BJ (cell line): ENCODE data around the gene CACNA1G. TPM values are rescaled to one million over a fixed set of nuclear protein-coding genes. Genes with fewer than 3 reads are reported as not detected.

Source experiments
- CTCF ChIA-PET: fragments of 350-600 bp; formaldehyde crosslinking; extraction: SDS; loops from one replicate; lab custom pipeline; 2021; ENCODE audit warnings: antibody characterized with exemption, inconsistent platforms; lab: Yijun Ruan, JAX
- POLR2A ChIA-PET: fragments of 300-600 bp; sonication (Branson Sonifier 250); formaldehyde crosslinking; extraction: SDS; loops from one replicate; lab custom pipeline; 2021; ENCODE audit warnings: antibody characterized with exemption; lab: Charles Lee
- DNase-seq: peaks from one replicate; pipeline ENCODE4 v3.0.0-alpha.2; 2011; ENCODE audit warnings: low read depth
- H3K27me3 ChIP-seq: 2 replicates; pipeline ENCODE4 v1.6.0; 2011; ENCODE audit warnings: low read length; ENCODE audit not compliant: control insufficient read depth, insufficient read depth
- H3K36me3 ChIP-seq: 2 replicates; pipeline ENCODE4 v1.5.1; 2011; ENCODE audit warnings: low read length; ENCODE audit not compliant: control insufficient read depth, insufficient read depth
- H3K4me3 ChIP-seq: 2 replicates; pipeline ENCODE4 v1.5.1; 2011; ENCODE audit warnings: low read depth, mild to moderate bottlenecking, control low read depth, low read length
- polyA plus RNA-seq: library from polyadenylated mRNA; depleted of rRNA; stranded (reverse); fragments of >200 nt; gene quantifications from 2 replicates; pipeline ENCODE4 v1.2.3, GENCODE V29; 2011
- TF ChIP-seq, protein P1 (sequence below): IDR thresholded peaks from 2 replicates; pipeline ENCODE4 v1.5.1; 2011; ENCODE audit warnings: low read depth, mild to moderate bottlenecking, control low read depth, inconsistent platforms, low read length, moderate library complexity; ENCODE audit not compliant: insufficient read depth

Gene CACNA1G
- polyA plus RNA-seq, 1 experiment: 0.02 TPM

DNA sequence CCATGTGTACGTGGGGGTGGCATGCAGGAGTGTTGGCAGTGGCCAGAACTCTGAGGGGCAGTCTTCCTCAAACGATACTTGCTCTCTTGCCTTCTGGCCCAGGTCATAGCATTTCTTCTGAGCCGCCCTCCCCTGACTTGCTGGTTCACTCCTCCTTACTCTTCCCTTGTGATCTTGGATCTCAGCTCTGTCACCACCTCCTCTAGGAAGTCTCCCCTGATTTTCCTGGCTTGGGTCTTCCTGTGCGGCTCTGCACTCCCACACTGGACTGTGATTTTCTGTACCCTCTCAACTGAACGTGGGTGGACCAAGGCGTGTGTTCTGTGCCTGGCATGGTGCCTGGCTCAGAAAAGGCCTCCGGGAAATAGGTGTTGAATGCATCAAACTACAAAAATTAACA is 25.1 kb upstream of the CACNA1G start:
- no peak for DNase-seq
- ChIA-PET POLR2A (no interaction called here), CTCF (no interaction called here)
- Histone ChIP-seq H3K27me3 (peaks cover 26% of the 10 kb centered on the region), H3K36me3 (no peaks in the 10 kb centered on the region), H3K4me3 (no peak overlapping the region)
- TF ChIP-seq, protein P1, sequence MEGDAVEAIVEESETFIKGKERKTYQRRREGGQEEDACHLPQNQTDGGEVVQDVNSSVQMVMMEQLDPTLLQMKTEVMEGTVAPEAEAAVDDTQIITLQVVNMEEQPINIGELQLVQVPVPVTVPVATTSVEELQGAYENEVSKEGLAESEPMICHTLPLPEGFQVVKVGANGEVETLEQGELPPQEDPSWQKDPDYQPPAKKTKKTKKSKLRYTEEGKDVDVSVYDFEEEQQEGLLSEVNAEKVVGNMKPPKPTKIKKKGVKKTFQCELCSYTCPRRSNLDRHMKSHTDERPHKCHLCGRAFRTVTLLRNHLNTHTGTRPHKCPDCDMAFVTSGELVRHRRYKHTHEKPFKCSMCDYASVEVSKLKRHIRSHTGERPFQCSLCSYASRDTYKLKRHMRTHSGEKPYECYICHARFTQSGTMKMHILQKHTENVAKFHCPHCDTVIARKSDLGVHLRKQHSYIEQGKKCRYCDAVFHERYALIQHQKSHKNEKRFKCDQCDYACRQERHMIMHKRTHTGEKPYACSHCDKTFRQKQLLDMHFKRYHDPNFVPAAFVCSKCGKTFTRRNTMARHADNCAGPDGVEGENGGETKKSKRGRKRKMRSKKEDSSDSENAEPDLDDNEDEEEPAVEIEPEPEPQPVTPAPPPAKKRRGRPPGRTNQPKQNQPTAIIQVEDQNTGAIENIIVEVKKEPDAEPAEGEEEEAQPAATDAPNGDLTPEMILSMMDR: no peak

DNA sequence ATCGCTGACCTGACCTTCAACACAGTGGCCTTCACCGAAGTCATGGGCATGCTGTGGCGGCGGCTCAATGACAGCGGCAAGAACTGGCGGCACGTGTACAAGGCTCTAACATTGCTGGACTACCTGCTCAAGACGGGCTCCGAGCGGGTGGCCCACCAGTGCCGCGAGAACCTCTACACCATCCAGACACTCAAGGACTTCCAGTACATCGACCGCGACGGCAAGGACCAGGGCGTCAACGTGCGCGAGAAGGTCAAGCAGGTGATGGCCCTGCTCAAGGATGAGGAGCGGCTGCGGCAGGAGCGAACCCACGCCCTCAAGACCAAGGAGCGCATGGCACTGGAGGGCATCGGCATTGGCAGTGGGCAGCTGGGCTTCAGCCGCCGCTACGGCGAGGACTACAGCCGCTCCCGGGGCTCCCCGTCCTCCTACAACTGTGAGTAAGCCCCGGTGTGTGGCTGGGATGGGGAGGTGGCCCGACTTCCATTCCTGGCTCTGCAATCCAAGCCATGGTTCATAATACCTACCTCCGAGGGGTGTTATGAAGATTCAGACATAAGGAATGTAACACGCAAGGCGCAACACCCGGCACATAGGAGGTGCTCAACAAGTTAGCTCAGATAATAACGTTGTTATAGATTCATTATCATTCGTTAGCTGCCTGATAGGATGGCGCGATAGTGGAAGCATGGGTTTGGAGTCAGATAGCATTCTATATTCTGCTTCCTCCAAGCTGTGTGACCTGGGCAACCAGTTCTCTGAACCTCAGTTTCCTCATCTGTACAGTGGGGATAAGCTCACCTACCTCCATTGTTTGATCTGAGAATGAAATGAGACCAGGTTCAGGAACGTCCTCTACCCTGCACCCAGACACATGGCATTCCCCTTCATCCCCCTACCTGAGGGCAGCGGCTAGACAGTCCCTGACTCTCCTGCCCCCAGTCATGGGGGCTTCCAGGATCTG is 23.6 kb upstream of the CACNA1G start:
- peaks cover 14% of the 10 kb centered on the region for H3K27me3 ChIP-seq
- H3K4me3 ChIP-seq: no peak overlapping the region
- no peaks in the 10 kb centered on the region for H3K36me3 ChIP-seq
- DNase-seq: no peak
- TF ChIP-seq, protein P1: no peak
- POLR2A ChIA-PET: no interaction called here
- CTCF ChIA-PET: interaction anchor here (0.6 to 1.0 kb wide), 2 partner anchors 176 to 316 kb away, joined by 3 read pairs; no protein-coding TSS in a partner anchor

DNA sequence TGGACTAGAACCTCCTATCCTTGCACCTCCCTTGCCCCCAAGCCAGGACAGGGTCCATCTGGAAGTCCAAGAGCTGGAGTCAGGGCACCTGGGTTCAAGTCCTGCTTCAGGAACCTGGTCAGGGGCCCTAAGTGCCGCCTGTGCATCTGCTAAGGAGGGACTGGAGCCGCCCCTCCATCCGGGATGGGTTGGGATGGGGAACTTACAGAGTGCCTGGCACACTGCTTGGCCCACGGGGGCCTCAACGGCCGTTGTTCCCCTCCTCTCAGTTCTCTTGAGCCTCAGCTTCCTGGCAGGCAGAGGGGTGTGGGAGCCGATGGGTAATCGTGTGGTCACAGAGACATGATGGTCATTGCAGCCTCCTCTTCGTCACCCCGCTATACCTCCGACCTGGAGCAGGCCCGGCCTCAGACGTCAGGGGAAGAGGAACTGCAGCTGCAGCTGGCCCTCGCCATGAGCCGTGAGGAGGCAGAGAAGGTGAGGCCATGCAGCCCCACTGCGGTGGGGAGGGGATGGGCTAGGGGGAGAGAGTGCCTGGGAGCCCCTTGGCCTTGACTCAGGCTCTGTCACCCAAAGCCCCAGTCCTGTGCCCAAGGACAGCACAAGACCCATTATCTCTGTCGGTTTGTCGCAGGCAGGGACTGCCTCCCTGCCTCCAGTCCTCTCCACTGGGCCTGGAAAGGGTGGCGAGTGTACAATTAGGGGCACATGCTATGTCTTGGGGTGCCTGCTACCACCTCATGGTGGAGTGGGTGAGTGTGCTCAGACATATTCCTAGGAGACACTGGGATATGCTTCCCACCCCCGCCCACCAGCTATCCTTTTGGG is 22.6 kb upstream of the CACNA1G start:
- DNase-seq: no peak
- H3K36me3 ChIP-seq: no peaks in the 10 kb centered on the region
- CTCF ChIA-PET: interaction anchor here (0.7 to 1.0 kb wide), 2 partner anchors 140 to 177 kb away, joined by 3 read pairs; no protein-coding TSS in a partner anchor
- H3K27me3 ChIP-seq: peaks cover 4% of the 10 kb centered on the region
- H3K4me3 ChIP-seq: no peak overlapping the region
- POLR2A ChIA-PET: no interaction called here
- TF ChIP-seq, protein P1: no peak

DNA sequence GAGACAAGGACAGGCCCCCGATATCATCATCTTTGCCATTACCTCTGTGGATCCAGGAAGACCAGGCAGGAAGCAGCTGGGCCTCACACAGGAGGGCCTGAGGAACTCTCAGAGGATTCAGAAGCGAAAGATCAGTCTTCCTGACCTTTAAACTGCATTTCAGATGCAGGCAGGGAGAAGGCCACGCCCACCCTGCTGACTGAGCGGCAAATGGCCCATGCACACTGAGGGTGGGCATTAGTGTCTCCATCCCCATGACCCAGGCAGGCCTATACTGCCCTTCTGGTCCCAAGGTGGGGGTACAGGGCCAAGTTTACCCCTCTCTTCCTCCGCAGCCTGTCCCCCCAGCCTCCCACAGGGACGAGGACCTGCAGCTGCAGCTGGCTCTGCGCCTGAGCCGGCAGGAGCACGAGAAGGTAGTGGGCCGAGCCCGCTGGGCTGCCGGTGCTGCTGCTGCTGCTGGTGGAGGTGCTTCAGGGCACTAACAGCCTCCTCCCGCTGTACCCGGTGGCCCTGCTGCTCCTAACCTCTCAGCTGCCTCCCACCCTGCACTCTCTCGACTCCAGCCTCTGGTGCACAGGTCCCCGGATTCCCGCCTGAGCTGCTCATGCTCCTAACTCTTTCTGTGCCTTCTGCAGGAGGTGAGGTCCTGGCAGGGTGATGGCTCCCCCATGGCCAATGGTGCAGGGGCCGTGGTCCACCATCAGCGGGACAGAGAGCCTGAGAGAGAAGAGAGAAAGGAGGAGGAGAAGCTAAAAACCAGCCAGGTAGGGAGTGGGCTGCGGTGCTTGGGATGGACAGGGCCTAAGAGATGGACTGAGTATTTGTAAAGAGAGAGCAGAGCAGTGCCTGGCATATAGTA is 21.7 kb upstream of the CACNA1G start:
- TF ChIP-seq, protein P1: no peak
- ChIA-PET CTCF (interaction anchor here (0.7 kb wide), 2 partner anchors 11 to 141 kb away, joined by 3 read pairs; no protein-coding TSS in a partner anchor), POLR2A (interaction anchor here (0.5 kb wide), 1 partner anchor 149 kb away, joined by 4 read pairs; no protein-coding TSS in a partner anchor)
- Histone ChIP-seq H3K27me3 (no peaks in the 10 kb centered on the region), H3K4me3 (no peak overlapping the region), H3K36me3 (no peaks in the 10 kb centered on the region)
- DNase-seq: no peak
